Neural progenitor cell (in vitro differentiated cells): ENCODE results near the gene FLII.

ENCODE experiments used
- CTCF ChIP-seq: fragments of 200-600 bp; sonication (generic); IDR thresholded peaks from 2 replicates; pipeline ENCODE4 v1.5.1; 2017; ENCODE audit warnings: antibody characterized with exemption, mild to moderate bottlenecking
- EZH2 ChIP-seq: fragments of 200-600 bp; sonication (generic); IDR thresholded peaks from 2 replicates; pipeline ENCODE4 v1.6.1; 2017; ENCODE audit warnings: antibody characterized with exemption, mild to moderate bottlenecking, moderate library complexity

GRCh38 chr17:18262111-18262510 lies 3.6 kb upstream of the FLII start:
- TF ChIP-seq EZH2 (no peak), CTCF (no peak)
